ENCODE data around the gene MIEF2.
"Not testable (repeated sequence)": the region's sequence is repeated elsewhere in the genome, so short reads cannot be mapped to it uniquely, and the experiment has no call there.

MIEF2 gene

GRCh38 chr17:18260332-18261145 lies at the start of gene MIEF2:
Gene MIEF2, plus strand, starts transcription at chr17:18260662. Its CDS starts 2,059 bp downstream, at chr17:18262721.
- peak; percentile 80 for DNase-seq (ENCODE audit: low read depth)

DNA sequence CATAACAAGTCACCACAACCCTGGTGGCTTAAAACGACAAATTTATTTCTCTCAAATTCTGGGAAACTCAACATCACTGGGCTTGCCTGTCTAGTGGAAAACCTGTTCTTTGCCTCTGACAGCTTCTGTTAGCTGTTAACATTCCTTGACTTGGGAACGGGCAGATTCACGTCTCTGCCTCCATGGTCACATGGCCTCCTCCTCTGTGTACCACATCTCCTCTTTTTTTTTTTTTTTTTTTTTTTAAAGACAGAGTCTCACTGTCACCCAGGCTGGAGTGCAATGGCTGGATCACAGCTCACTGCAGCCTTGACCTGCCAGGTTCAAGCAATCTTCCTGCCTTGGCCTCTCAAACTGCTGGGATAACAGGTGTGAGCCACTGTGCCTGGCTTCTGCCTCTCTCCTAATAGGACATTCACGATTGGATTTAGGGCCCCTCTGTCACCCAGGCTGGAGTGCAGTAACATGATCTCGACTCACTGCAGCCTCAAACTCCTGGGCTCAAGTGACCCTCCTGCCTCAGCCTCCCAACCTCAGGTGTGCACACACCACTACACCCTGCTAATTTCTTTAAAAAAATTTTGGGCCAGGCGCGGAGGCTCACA lies 46.7 kb upstream of the MIEF2 start:
- no peak for DNase-seq (ENCODE audit: low read depth)

GRCh38 chr17:18216906-18217305 lies 43.6 kb upstream of the MIEF2 start:
- not testable (repeated sequence) for DNase-seq (ENCODE audit: low read depth)

DNA sequence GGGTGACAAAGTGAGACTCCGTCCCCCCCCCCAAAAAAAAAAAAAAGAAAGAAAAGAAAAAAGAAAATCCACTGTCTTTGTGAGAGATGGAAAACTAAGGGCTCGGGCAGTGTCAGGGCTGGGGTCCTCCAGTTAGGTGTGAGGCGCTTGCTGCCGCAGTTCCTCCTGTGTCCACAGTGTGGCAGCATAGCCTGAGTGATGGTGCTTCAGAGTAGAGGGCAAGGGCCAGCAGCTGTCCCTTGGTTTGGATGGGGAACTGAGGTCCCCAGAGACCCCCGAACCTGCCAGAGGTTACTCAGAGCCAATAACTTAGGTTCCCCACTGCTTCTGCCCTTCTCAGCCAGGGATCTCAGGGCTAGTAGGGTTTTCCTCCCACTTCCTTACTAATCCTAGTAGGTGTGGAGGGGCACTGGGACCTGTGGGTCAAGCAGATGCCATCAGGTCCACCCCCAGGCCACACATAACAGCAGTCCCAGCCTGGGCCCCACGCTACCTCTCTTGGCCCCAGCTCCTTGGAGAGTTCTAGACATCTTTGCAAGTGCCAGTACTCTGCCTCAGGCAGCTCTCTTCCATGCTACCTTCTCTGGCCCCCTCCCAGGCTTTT lies 42.9 kb upstream of the MIEF2 start:
- DNase-seq (ENCODE audit: low read depth), result no peak

DNA sequence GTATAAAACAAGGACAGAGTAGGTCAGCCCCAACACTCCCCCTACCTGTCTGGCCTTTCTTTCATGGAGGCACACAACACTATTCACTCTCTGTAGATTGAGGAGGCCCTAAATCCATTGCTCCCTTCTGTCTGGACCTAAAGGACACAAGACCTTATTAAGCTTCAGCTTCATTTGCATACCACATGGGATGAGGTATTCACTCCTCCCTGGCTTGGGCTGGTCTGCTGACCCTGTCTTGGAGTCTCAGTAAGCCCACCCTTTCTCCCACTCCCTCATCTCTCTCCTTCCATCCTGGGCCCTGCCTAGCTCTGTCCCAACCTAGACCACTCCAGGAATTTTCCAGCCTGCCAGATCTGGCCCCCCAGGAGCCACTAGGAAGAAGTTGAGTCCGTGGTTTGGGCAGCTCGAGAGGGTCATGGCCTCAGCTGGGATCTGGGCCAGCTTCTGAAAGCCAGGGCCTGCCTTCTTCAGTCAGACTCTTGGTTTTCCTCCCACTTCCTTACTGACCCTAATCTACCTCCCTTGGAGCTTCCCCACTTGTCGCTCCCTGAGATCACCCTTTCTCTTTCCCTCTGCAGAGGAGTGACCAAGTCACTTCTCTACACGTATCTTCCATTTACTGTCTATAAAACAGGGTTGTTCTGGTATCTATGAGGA lies 41.6 kb upstream of the MIEF2 start:
- DNase-seq (ENCODE audit: low read depth), result no peak

- DNase-seq (ENCODE audit: low read depth), result no peak
Observed at GRCh38 chr17:18224053-18224386, 36.4 kb upstream of the MIEF2 start.

DNA sequence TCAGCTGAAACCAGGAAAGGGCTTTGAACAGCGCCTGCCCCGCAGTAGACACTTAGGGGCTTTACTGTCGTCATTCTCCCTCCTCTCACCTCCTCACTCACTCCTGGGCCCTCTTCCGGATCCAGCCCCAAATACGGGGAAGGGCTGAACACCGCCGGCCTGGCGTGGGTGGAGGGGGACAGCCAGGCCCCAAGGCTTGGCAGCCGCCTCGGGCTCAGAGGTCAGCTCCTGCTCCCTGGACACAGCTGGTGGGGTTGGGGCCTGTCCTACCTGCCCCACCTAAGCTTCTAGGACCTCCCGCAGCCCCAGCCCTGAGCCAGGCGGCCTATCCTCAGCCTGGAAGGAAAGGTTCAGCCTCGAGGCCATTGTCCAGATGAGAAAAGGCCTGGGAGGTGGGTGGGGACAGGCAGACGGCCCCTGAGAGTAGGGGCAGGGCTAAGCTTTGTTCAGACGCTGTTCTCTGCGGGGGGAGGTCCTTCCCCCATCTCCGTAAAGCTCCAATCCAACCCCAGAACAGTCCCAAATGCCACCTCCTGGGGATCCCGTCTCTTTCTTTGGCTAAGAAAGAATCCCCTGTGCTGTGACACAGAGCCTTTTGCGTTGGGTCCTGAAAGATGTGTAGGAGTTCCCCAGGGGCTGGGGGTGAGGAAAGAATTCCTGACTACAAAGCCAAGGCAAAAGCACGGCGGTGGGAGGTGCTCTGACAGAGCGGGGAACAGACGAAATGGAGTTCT lies 35.9 kb upstream of the MIEF2 start:
- no peak for DNase-seq (ENCODE audit: low read depth)

DNA sequence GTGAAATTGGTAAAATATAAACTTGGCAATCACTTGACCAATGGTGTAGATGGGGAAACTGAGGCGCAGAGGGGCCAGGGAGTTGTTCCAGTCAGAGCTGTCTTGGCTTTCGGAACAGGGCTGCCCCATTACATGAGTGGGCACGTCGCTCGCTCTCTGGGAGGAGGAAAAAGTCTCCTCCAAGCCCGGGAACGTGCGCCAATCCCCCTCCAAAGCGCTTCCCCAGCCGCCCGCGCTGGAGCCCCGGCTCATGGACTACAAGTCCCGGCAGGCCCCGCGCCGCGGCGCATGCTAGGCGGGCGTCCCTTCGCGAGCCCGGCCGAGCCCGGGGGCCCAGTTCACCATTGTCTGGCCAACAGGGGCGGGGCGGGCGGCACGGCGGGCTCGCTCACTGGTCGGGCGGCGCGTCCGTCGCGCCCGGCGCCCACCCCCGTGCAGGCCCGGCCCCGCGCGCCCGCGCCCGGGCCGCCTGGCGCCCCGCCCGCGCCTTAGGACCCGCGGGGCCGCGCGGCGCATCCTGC lies 35.3 kb upstream of the MIEF2 start, which contains the start of gene LLGL1:
TSS of gene LLGL1 (plus strand) at position 515 of the 521 bp plus-strand sequence. CDS start 48 bp downstream, outside the sequence.
- peak; percentile 55 for DNase-seq (ENCODE audit: low read depth)

DNA sequence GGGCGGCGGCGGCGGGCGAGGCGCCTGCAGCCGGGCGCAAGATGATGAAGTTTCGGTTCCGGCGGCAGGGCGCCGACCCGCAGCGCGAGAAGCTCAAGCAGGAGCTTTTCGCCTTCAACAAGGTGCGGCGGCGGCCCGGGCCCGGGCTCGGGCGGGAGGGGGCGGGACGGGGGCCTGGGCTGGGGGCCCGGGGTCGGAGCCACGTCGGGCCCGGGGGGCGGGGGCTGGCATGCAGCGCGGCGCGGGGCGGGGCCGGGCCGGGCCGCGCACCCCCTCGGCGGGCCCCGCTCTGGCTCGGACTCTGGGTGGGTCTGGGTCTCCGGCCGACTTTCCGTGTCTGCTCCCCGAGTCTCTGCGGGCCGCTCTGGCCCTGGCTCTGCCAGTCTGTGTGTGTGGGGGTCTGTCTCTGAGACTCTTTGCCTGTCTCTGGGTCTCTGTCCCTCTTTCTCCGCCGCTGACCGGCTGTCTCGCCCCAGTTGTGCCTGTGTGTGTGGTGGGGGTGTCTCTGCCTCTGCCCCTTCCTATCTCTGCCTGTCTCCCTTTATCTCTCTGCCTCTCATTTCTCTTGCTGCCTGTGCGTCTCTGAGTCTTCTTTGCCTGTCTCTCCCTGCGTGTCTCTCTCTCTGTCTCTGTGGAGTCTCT lies 34.7 kb upstream of the MIEF2 start:
- no peak for DNase-seq (ENCODE audit: low read depth)

- no peak for DNase-seq (ENCODE audit: low read depth)
Observed at GRCh38 chr17:18226284-18226945, 34.0 kb upstream of the MIEF2 start.

DNA sequence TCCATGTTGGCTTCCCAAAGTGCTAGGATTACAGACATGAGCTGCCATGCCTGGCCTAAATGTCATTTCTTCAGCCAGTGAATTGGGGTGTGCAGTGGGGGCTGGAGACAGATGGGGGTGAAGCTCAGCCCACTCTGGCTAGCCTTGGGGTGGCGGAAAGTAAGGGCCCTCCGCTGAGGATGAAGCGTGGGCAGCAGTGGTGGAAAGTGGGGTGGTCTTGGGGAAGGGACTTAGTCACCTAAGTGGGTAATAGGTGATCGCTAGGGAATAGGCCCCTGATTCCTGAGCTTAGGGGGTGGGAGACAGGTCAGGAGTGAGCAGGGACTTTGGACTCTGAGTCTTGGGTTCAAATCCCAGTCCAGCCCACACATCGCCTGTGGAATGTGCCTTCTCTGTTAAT lies 32.8 kb upstream of the MIEF2 start:
- no peak for DNase-seq (ENCODE audit: low read depth)

DNA sequence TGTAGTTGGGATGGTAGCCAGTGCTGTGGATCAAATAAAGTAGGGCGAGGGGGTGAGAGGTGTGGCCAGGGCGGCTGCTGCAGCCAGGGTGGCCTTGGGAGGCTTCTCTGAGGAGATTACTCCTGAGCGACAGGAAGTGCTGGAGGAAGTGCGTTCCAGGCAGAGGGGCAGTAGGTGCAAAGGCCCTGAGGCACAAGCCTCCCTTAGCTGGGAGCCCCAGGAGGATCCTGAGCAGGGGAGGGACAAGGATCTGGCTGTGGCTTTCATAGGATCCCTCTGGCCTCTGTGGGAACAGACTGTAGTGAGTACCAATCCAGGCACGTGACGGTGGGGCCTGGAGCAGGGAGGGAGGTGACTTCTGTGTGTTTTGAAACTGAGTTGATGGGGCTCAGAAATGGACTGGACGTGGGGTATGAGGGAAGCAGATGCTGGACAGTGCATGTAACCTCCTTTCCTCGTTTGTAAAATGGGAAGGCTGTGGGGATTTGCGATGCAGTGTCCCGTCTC lies 32.2 kb upstream of the MIEF2 start:
- no peak for DNase-seq (ENCODE audit: low read depth)

DNA sequence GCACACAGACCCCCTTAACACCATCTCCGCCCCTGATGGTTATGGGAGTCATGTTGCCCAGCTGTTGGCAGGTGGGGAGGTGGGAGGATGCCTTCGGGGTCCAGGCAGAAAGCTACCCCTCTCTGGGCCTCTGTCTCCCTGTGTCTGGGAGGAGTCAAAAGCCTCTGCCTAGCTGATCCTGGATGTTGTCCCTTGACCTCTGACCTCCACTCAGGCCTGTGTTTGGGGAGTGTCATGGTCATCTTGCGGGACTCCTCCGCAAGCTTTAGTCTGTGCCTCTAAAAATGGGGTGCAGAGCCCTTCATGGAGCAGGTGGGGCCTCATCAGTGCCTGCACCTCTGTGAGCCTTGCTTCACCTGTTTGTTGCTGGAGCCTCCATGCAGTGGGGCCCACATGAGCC lies 31.2 kb upstream of the MIEF2 start:
- DNase-seq (ENCODE audit: low read depth), result no peak

DNA sequence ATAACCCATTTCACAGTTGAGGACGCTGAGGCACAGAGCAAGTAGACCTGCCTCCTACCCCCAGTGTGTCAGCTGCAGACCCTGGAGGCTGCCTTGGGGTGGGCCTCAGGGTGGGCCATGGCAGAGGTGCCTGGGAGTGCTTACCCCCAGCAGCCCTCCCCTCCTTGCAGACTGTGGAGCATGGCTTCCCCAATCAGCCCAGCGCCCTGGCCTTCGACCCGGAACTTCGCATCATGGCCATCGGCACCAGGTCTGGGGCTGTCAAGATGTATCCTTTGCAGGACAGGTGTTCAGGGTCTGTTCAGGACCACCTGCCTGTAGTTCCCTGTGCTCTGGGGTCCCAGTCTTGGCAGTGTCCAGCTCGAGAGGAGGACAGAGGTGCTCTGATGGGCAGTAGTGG lies 30.7 kb upstream of the MIEF2 start:
- no peak for DNase-seq (ENCODE audit: low read depth)

- no peak for DNase-seq (ENCODE audit: low read depth)
Observed at GRCh38 chr17:18230288-18231141, 29.9 kb upstream of the MIEF2 start.

GRCh38 chr17:18231164-18231563 lies 29.3 kb upstream of the MIEF2 start:
- no peak for DNase-seq (ENCODE audit: low read depth)

- no peak for DNase-seq (ENCODE audit: low read depth)
Observed at GRCh38 chr17:18233803-18234518, 26.5 kb upstream of the MIEF2 start.

DNA sequence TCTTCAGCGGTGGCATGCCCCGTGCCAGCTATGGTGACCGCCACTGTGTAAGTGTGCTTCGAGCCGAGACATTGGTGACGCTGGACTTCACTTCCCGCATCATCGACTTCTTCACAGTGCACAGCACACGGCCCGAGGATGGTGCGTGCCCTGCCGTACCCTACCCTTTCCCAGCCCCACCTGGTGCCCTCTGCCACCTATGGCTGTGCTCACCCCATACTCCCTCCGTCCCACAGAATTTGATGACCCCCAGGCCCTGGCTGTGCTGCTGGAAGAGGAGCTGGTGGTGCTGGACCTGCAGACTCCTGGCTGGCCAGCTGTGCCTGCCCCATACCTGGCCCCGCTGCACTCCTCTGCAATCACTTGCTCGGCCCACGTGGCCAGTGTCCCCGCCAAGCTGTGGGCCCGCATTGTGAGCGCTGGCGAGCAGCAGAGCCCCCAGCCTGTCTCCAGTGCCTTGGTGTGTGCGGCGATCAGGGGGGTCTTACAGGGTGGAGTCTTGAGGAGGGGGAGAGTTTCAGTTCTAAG lies 25.5 kb upstream of the MIEF2 start:
- no peak for DNase-seq (ENCODE audit: low read depth)

Data from HS-5 (cell line).